NK-92 treated with Interleukin-12 subunit alpha and Interleukin-12 subunit beta, amount 100 ng/mL, for 24 hours (cell line): Measurements from ENCODE around the gene TCN2.
"Not testable (repeated sequence)": the region's sequence is repeated elsewhere in the genome, so short reads cannot be mapped to it uniquely, and the experiment has no call there.

Source experiments
- DNase-seq: peaks from one replicate; lab custom pipeline; 2025; lab: John Stamatoyannopoulos, UW

TCN2 gene

GRCh38 chr22:30578481-30578880 lies 28.5 kb upstream of the TCN2 start:
- DNase-seq = no peak

- no peak for DNase-seq
Observed at GRCh38 chr22:30580896-30581295, 26.1 kb upstream of the TCN2 start.

GRCh38 chr22:30582051-30582450 lies 24.9 kb upstream of the TCN2 start:
- DNase-seq = no peak

- DNase-seq = no peak
Observed at GRCh38 chr22:30582788-30583545, 24.0 kb upstream of the TCN2 start.

- DNase-seq = no peak
Observed at GRCh38 chr22:30584441-30584840, 22.5 kb upstream of the TCN2 start.

GRCh38 chr22:30586414-30586813 lies 20.6 kb upstream of the TCN2 start:
- DNase-seq = no peak

GRCh38 chr22:30591191-30591587 lies 15.8 kb upstream of the TCN2 start:
- DNase-seq = no peak

- peak; percentile 83 for DNase-seq
Observed at GRCh38 chr22:30591588-30592359, 15.2 kb upstream of the TCN2 start, which contains the start of gene PES1. Gene PES1, minus strand, starts transcription at chr22:30591910. Its CDS starts 77 bp downstream, at chr22:30591833.

GRCh38 chr22:30592360-30592713 lies 14.6 kb upstream of the TCN2 start:
- DNase-seq = not testable (repeated sequence)

GRCh38 chr22:30596199-30596598 lies 10.8 kb upstream of the TCN2 start:
- DNase-seq = no peak

GRCh38 chr22:30596886-30597285 lies 10.1 kb upstream of the TCN2 start:
- no peak for DNase-seq

- no peak for DNase-seq
Observed at GRCh38 chr22:30598986-30599385, 8.0 kb upstream of the TCN2 start.

GRCh38 chr22:30600921-30601320 lies 6.1 kb upstream of the TCN2 start:
- DNase-seq = no peak

GRCh38 chr22:30601464-30601863 lies 5.5 kb upstream of the TCN2 start:
- no peak for DNase-seq

- no peak for DNase-seq
Observed at GRCh38 chr22:30602049-30602448, 4.9 kb upstream of the TCN2 start.

GRCh38 chr22:30603801-30604200 lies 3.2 kb upstream of the TCN2 start:
- no peak for DNase-seq

- DNase-seq = no peak
Observed at GRCh38 chr22:30604723-30605122, 2.3 kb upstream of the TCN2 start.

- DNase-seq = no peak
Observed at GRCh38 chr22:30605449-30606110, 1.4 kb upstream of the TCN2 start.

GRCh38 chr22:30607300-30607930 lies 441 bp downstream of the TCN2 start:
- DNase-seq = no peak

- no peak for DNase-seq
Observed at GRCh38 chr22:30607939-30608338, 965 bp downstream of the TCN2 start.

- DNase-seq = no peak
Observed at GRCh38 chr22:30609260-30610185, 2.5 kb downstream of the TCN2 start.
